ENCODE measurements around the gene ARHGAP26. TPM values are rescaled to one million over a fixed set of nuclear protein-coding genes. Genes with fewer than 3 reads are reported as not detected.

Gene ARHGAP26
- total RNA-seq, 1 experiment from 2014 or later: 79.8 TPM

DNA sequence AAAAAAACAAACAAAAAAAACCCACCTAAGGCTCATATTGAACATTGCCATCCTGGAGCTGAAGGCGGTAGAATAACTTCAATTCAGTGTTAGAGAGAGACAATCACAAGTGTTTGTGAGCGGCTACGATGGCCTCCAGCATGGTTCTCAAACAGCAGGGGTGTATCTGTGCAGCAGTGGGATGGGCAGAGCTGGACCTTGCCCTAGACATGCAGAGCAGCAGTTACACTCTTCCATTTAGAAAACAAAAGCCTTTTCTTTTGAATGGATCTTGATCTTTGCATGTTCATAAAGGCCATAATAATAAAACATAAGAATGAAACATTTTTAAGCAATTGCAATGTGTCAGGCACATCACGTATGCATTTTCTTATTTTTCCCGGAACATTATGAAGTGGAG lies 50.3 kb downstream of the ARHGAP26 start:
- BruUV-seq (replicated peaks): no TSS peak
- Mint-ChIP-seq H3K27ac (ENCODE audit: unreplicated experiment) (peak overlapping the region; percentile 17), H3K4me1 (ENCODE audit: low read depth, unreplicated experiment) (peaks cover 62% of the 10 kb centered on the region), H3K9me3 (ENCODE audit: unreplicated experiment) (no peaks in the 10 kb centered on the region), H3K36me3 (ENCODE audit: insufficient read depth, unreplicated experiment) (no peaks in the 10 kb centered on the region), H3K27me3 (ENCODE audit: insufficient read depth, unreplicated experiment) (no peaks in the 10 kb centered on the region), H3K4me3 (ENCODE audit: unreplicated experiment) (no peak overlapping the region)
- H3K36me3 ChIP-seq (ENCODE audit: control insufficient read depth, insufficient read depth, low read length): no peaks in the 10 kb centered on the region
- intact Hi-C loops (cut with micrococcal nuclease; ENCODE audit: unreplicated experiment): no loop called here
- H3K9me3 ChIP-seq: no peaks in the 10 kb centered on the region
- ChIA-PET POLR2A (interaction anchor here (1.2 kb wide), 1 partner anchor 13 kb away, joined by 3 read pairs; no protein-coding TSS in a partner anchor), CTCF (interaction anchor here (1.8 kb wide), 1 partner anchor 47 kb away, joined by 8 read pairs; no protein-coding TSS in a partner anchor)
- TF ChIP-seq, protein P1, sequence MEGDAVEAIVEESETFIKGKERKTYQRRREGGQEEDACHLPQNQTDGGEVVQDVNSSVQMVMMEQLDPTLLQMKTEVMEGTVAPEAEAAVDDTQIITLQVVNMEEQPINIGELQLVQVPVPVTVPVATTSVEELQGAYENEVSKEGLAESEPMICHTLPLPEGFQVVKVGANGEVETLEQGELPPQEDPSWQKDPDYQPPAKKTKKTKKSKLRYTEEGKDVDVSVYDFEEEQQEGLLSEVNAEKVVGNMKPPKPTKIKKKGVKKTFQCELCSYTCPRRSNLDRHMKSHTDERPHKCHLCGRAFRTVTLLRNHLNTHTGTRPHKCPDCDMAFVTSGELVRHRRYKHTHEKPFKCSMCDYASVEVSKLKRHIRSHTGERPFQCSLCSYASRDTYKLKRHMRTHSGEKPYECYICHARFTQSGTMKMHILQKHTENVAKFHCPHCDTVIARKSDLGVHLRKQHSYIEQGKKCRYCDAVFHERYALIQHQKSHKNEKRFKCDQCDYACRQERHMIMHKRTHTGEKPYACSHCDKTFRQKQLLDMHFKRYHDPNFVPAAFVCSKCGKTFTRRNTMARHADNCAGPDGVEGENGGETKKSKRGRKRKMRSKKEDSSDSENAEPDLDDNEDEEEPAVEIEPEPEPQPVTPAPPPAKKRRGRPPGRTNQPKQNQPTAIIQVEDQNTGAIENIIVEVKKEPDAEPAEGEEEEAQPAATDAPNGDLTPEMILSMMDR (IDR thresholded peaks at IDR 0.05; ENCODE audit: insufficient read depth in 1 of 2, low read depth in 1 of 2, low read length in 1 of 2, severe bottlenecking in 1 of 2, unreplicated experiment in 1 of 2): no peak
- no peaks in the 10 kb centered on the region for H3K27me3 ChIP-seq (replicated peaks; ENCODE audit: control insufficient read depth, insufficient read depth, low read length)
- peaks cover 84% of the 10 kb centered on the region for H3K4me1 ChIP-seq
- no peak for DNase-seq
- no peak overlapping the region for H3K4me3 ChIP-seq (ENCODE audit: low read depth, low read length)

DNA sequence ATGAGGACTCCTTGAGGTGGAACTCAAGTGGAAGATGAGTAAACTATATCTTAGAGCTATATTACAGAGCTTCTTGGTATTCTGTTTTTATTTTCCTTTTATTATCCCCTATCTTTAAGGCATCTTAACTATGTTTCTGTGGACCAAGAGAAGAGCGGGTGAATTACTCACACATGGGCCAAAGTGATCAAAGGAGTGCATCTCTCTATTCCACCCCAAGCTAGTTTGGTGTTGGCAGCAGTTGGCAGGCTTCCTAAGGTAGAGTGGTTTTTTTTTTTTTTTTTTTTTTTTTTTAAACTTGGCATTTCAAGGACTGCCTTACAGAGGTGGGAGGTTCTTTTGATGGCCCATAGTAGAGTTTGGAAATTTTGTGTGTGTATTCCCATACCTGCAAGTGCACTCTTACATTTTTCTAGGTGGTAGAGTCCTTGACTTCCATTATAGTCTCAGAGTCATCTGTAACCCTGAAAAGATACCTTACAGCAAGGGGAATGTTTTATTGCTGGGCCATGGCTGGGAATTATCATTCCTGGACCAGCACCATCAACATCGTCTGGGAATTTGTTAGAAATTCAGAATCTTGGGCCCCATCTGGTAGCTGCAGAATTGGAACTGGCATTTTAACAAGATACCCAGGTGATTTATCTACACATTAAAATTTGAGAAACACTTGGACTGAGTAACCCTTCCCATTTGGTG lies 51.0 kb downstream of the ARHGAP26 start:
- DNase-seq: no peak
- intact Hi-C loops (cut with micrococcal nuclease; ENCODE audit: unreplicated experiment): no loop called here

More for the DNA sequence above, 51.0 kb downstream of the ARHGAP26 start:
- CTCF ChIA-PET: interaction anchor here (1.0 to 1.8 kb wide), 3 partner anchors 46 to 108 kb away, joined by 3 to 8 read pairs (median 3); no protein-coding TSS in a partner anchor
- Mint-ChIP-seq H3K36me3 (ENCODE audit: insufficient read depth, unreplicated experiment) (peaks cover 3% of the 10 kb centered on the region), H3K27me3 (ENCODE audit: insufficient read depth, unreplicated experiment) (no peaks in the 10 kb centered on the region), H3K9me3 (ENCODE audit: unreplicated experiment) (no peaks in the 10 kb centered on the region), H3K4me3 (ENCODE audit: unreplicated experiment) (no peak overlapping the region), H3K4me1 (ENCODE audit: low read depth, unreplicated experiment) (peaks cover 67% of the 10 kb centered on the region), H3K27ac (ENCODE audit: unreplicated experiment) (peak overlapping the region; percentile 17)
- H3K36me3 ChIP-seq (ENCODE audit: control insufficient read depth, insufficient read depth, low read length): no peaks in the 10 kb centered on the region
- H3K4me3 ChIP-seq (ENCODE audit: low read depth, low read length): no peak overlapping the region
- peaks cover 89% of the 10 kb centered on the region for H3K4me1 ChIP-seq
- H3K27me3 ChIP-seq (replicated peaks; ENCODE audit: control insufficient read depth, insufficient read depth, low read length): no peaks in the 10 kb centered on the region
- TF ChIP-seq, protein P1 (IDR thresholded peaks at IDR 0.05; ENCODE audit: insufficient read depth in 1 of 2, low read depth in 1 of 2, low read length in 1 of 2, severe bottlenecking in 1 of 2, unreplicated experiment in 1 of 2): no peak
- no TSS peak for BruUV-seq (replicated peaks)
- POLR2A ChIA-PET: interaction anchor here (1.2 kb wide), 1 partner anchor 13 kb away, joined by 3 read pairs; no protein-coding TSS in a partner anchor
- H3K9me3 ChIP-seq: no peaks in the 10 kb centered on the region
